Activated T-cell treated with anti-CD3 and anti-CD28 coated beads, Interleukin-2, amount 50 U/mL, for 24 hours (primary cell): ENCODE measurements around the gene ABLIM1.

ENCODE experiments used
- DNase-seq: peaks from one replicate; pipeline ENCODE4 v3.0.0-alpha.2; 2020
- H3K27ac Mint-ChIP-seq: 2 replicates; pipeline ENCODE4 v1.8.0; 2020; ENCODE audit warnings: mild to moderate bottlenecking, mixed read lengths
- H3K27me3 Mint-ChIP-seq: 2 replicates; pipeline ENCODE4 v1.8.0; 2020; ENCODE audit warnings: mixed read lengths
- H3K36me3 Mint-ChIP-seq: 2 replicates; pipeline ENCODE4 v1.8.0; 2020; ENCODE audit warnings: low read depth, mixed read lengths
- H3K4me1 Mint-ChIP-seq: 2 replicates; pipeline ENCODE4 v1.8.0; 2020; ENCODE audit warnings: low read depth, mixed read lengths
- H3K4me3 Mint-ChIP-seq: 2 replicates; pipeline ENCODE4 v1.8.0; 2020; ENCODE audit warnings: mild to moderate bottlenecking, moderate library complexity, mixed read lengths
- H3K9me3 Mint-ChIP-seq: 2 replicates; pipeline ENCODE4 v1.8.0; 2020; ENCODE audit warnings: mixed read lengths

The ABLIM1 gene

GRCh38 chr10:114384181-114384580, 273.9 kb downstream of the ABLIM1 start:
- no peak overlapping the region for H3K4me3 Mint-ChIP-seq
- peaks cover 12% of the 10 kb centered on the region for H3K4me1 Mint-ChIP-seq
- no peak overlapping the region for H3K27ac Mint-ChIP-seq
- H3K9me3 Mint-ChIP-seq: no peaks in the 10 kb centered on the region
- no peaks in the 10 kb centered on the region for H3K36me3 Mint-ChIP-seq
- peaks cover 15% of the 10 kb centered on the region for H3K27me3 Mint-ChIP-seq
- DNase-seq: no peak
